Measurements from ENCODE around the gene KIF6.

DNA sequence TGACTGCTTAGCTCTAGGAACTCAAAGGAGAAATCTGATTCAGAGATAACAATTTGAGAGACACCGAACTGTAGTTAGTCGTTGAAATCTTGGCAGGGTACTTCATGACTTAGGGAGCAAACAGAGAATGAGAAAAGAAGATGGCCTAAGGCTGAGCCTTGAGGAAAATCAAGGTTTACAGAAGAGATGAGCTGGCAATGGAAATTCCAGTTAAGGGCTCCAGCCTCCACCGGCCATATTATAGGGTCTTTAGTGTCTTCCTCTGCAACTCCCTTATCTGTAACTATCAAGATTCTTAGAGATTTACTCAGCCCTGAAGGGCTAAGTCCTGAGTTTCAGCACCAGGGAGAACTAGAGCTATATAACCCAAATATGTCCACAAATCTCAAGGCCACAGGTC is 437.6 kb downstream of the KIF6 start:
- TF ChIP-seq, protein P1, sequence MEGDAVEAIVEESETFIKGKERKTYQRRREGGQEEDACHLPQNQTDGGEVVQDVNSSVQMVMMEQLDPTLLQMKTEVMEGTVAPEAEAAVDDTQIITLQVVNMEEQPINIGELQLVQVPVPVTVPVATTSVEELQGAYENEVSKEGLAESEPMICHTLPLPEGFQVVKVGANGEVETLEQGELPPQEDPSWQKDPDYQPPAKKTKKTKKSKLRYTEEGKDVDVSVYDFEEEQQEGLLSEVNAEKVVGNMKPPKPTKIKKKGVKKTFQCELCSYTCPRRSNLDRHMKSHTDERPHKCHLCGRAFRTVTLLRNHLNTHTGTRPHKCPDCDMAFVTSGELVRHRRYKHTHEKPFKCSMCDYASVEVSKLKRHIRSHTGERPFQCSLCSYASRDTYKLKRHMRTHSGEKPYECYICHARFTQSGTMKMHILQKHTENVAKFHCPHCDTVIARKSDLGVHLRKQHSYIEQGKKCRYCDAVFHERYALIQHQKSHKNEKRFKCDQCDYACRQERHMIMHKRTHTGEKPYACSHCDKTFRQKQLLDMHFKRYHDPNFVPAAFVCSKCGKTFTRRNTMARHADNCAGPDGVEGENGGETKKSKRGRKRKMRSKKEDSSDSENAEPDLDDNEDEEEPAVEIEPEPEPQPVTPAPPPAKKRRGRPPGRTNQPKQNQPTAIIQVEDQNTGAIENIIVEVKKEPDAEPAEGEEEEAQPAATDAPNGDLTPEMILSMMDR (IDR thresholded peaks at IDR 0.05) = no peak
- no peak for TF ChIP-seq POLR2A (IDR thresholded peaks at IDR 0.05; ENCODE audit: low read length)

Data from A549 (cell line).